Smooth muscle cell (in vitro differentiated cells): Measurements from ENCODE around the gene TARBP1. TPM values are rescaled to one million over a fixed set of nuclear protein-coding genes. Genes with fewer than 3 reads are reported as not detected.

Experiments
- DNase-seq: peaks from one replicate; lab custom pipeline; 2025; ENCODE audit not compliant: unreplicated experiment; lab: John Stamatoyannopoulos, UW
- H2AFZ ChIP-seq: fragments of 200-600 bp; sonication (generic); 2 replicates; pipeline ENCODE4 v1.6.0; 2016; ENCODE audit warnings: antibody characterized with exemption, low read depth, mild to moderate bottlenecking
- H3F3A ChIP-seq: fragments of 200-600 bp; sonication (generic); 2 replicates; pipeline ENCODE4 v1.6.0; 2017; ENCODE audit warnings: antibody characterized with exemption, low read depth
- H3K27ac ChIP-seq: fragments of 200-600 bp; sonication (generic); 2 replicates; pipeline ENCODE4 v1.5.1; 2016; ENCODE audit warnings: low read depth, mild to moderate bottlenecking
- H3K27me3 ChIP-seq: fragments of 200-600 bp; sonication (generic); 2 replicates; pipeline ENCODE4 v1.6.1; 2016; ENCODE audit warnings: low read depth, mild to moderate bottlenecking
- H3K36me3 ChIP-seq: fragments of 200-600 bp; sonication (generic); 2 replicates; pipeline ENCODE4 v1.5.1; 2016; ENCODE audit warnings: low read depth
- H3K4me1 ChIP-seq: fragments of 200-600 bp; sonication (generic); 2 replicates; pipeline ENCODE4 v1.5.1; 2016; ENCODE audit warnings: low read depth
- H3K4me2 ChIP-seq: fragments of 200-600 bp; sonication (generic); 2 replicates; pipeline ENCODE4 v1.6.0; 2016; ENCODE audit warnings: mild to moderate bottlenecking
- H3K4me3 ChIP-seq: fragments of 200-600 bp; sonication (generic); 2 replicates; pipeline ENCODE4 v1.5.1; 2016; ENCODE audit warnings: mild to moderate bottlenecking
- H3K79me2 ChIP-seq: fragments of 200-600 bp; sonication (generic); 2 replicates; pipeline ENCODE4 v1.6.0; 2016; ENCODE audit warnings: low read depth, mild to moderate bottlenecking
- H3K9ac ChIP-seq: fragments of 200-600 bp; sonication (generic); 2 replicates; pipeline ENCODE4 v1.6.0; 2016; ENCODE audit warnings: low read depth
- H3K9me3 ChIP-seq: fragments of 200-600 bp; sonication (generic); replicated peaks from 2 replicates; pipeline ENCODE4 v1.5.1; 2016; ENCODE audit warnings: low read depth
- H4K20me1 ChIP-seq: fragments of 200-600 bp; sonication (generic); 2 replicates; pipeline ENCODE4 v1.6.0; 2016; ENCODE audit warnings: low read depth
- CTCF ChIP-seq: fragments of 200-600 bp; sonication (generic); IDR thresholded peaks from 2 replicates; pipeline ENCODE4 v1.5.1; 2017; ENCODE audit warnings: borderline replicate concordance, mild to moderate bottlenecking, antibody characterized with exemption; ENCODE audit not compliant: insufficient read depth, poor library complexity, severe bottlenecking
- WGBS: methylation state at CpG from one replicate; pipeline ENCODE4 v1.1.7; 2016; ENCODE audit warnings: low lambda C conversion rate; 5-methylcytosine and 5-hydroxymethylcytosine counted together
- polyA plus RNA-seq: library from polyadenylated mRNA; unstranded; fragments of >200 nt; fragmentation: Nextera tagmentation; extraction: Ambion mirVana; gene quantifications from 2 replicates; pipeline ENCODE4 v1.2.1, GENCODE V29; 2016
- total RNA-seq: library from RNA; depleted of rRNA; stranded (reverse); fragments of >200 nt; gene quantifications from 2 replicates; pipeline ENCODE4 v1.2.3, GENCODE V29; 2014

Gene TARBP1
- total and polyA plus RNA-seq, 2 experiments from 2014 or later, result 6.1 to 28.9 TPM

- H4K20me1 ChIP-seq, result no peaks in the 10 kb centered on the region
- no peak overlapping the region for H3K9ac ChIP-seq
- no peak overlapping the region for H2AFZ ChIP-seq
- no peak for DNase-seq
- no peaks in the 10 kb centered on the region for H3K36me3 ChIP-seq
- H3F3A ChIP-seq, result peaks cover 9% of the 10 kb centered on the region
- no peak overlapping the region for H3K27ac ChIP-seq
- H3K79me2 ChIP-seq, result no peaks in the 10 kb centered on the region
- H3K27me3 ChIP-seq, result no peaks in the 10 kb centered on the region
- no peak overlapping the region for H3K4me2 ChIP-seq
- H3K9me3 ChIP-seq, result no peaks in the 10 kb centered on the region
- 72% methylated on average over 3 of the region's 3 CpGs for WGBS
- H3K4me1 ChIP-seq, result peaks cover 27% of the 10 kb centered on the region
- no peak for TF ChIP-seq CTCF
- no peak overlapping the region for H3K4me3 ChIP-seq
Measured at GRCh38 chr1:234526922-234527321, 47.9 kb upstream of the TARBP1 start.

GRCh38 chr1:234525099-234525799, 46.3 kb upstream of the TARBP1 start:
- no peaks in the 10 kb centered on the region for H4K20me1 ChIP-seq
- peaks cover 18% of the 10 kb centered on the region for H3K4me1 ChIP-seq
- TF ChIP-seq CTCF, result no peak
- H3K27ac ChIP-seq, result peak overlapping the region; percentile 98
- no peaks in the 10 kb centered on the region for H3K79me2 ChIP-seq
- no peak overlapping the region for H3K4me2 ChIP-seq
- H3K9me3 ChIP-seq, result no peaks in the 10 kb centered on the region
- H3K4me3 ChIP-seq, result no peak overlapping the region
- H3K36me3 ChIP-seq, result no peaks in the 10 kb centered on the region
- no peaks in the 10 kb centered on the region for H3K27me3 ChIP-seq
- WGBS, result 90% methylated on average over 5 of the region's 5 CpGs
- H3F3A ChIP-seq, result peaks cover 9% of the 10 kb centered on the region
- H3K9ac ChIP-seq, result no peak overlapping the region
- H2AFZ ChIP-seq, result no peak overlapping the region
- DNase-seq, result no peak

- no peak overlapping the region for H3K4me3 ChIP-seq
- H3F3A ChIP-seq, result peaks cover 9% of the 10 kb centered on the region
- no peaks in the 10 kb centered on the region for H3K79me2 ChIP-seq
- H2AFZ ChIP-seq, result no peak overlapping the region
- DNase-seq, result no peak
- no peaks in the 10 kb centered on the region for H4K20me1 ChIP-seq
- no peak overlapping the region for H3K9ac ChIP-seq
- peaks cover 21% of the 10 kb centered on the region for H3K4me1 ChIP-seq
- no peak for TF ChIP-seq CTCF
- 94% methylated on average over 5 of the region's 5 CpGs for WGBS
- no peaks in the 10 kb centered on the region for H3K27me3 ChIP-seq
- H3K4me2 ChIP-seq, result no peak overlapping the region
- peak overlapping the region; percentile 43 for H3K27ac ChIP-seq
- H3K9me3 ChIP-seq, result no peaks in the 10 kb centered on the region
- H3K36me3 ChIP-seq, result no peaks in the 10 kb centered on the region
Measured at GRCh38 chr1:234521836-234522235, 42.9 kb upstream of the TARBP1 start.
